ENCODE results near the gene FCGR2B.
"Not testable (repeated sequence)": the region's sequence is repeated elsewhere in the genome, so short reads cannot be mapped to it uniquely, and the experiment has no call there.

Gene FCGR2B

GRCh38 chr1:161706482-161707347 is 43.8 kb downstream of the FCGR2B start, which contains the start of gene FCRLA:
Gene FCRLA, plus strand, starts transcription at chr1:161707229. Its CDS starts 36 bp downstream, at chr1:161707265.
- no peak for DNase-seq

- no peak for DNase-seq
Observed at GRCh38 chr1:161707503-161707902, 44.6 kb downstream of the FCGR2B start.

- no peak for DNase-seq
Observed at GRCh38 chr1:161709373-161709772, 46.4 kb downstream of the FCGR2B start.

GRCh38 chr1:161710560-161710959 is 47.6 kb downstream of the FCGR2B start:
- DNase-seq: no peak

GRCh38 chr1:161718559-161719324 is 55.8 kb downstream of the FCGR2B start:
- peak; percentile 65 for DNase-seq

GRCh38 chr1:161719325-161719611 is 56.3 kb downstream of the FCGR2B start:
- DNase-seq: no peak

- DNase-seq: no peak
Observed at GRCh38 chr1:161720422-161720821, 57.5 kb downstream of the FCGR2B start.

- DNase-seq: no peak
Observed at GRCh38 chr1:161720956-161721737, 58.2 kb downstream of the FCGR2B start, which contains the start of gene FCRLB. Gene FCRLB, plus strand, starts transcription at chr1:161721544. Its CDS starts 1,129 bp downstream, at chr1:161722673.

GRCh38 chr1:161721738-161722343 is 58.9 kb downstream of the FCGR2B start:
- no peak for DNase-seq

- DNase-seq: no peak
Observed at GRCh38 chr1:161722406-161722805, 59.5 kb downstream of the FCGR2B start.

- no peak for DNase-seq
Observed at GRCh38 chr1:161723459-161724141, 60.7 kb downstream of the FCGR2B start.

GRCh38 chr1:161725258-161725907 is 62.4 kb downstream of the FCGR2B start:
- not testable (repeated sequence) for DNase-seq

GRCh38 chr1:161725908-161726472 is 63.0 kb downstream of the FCGR2B start:
- no peak for DNase-seq

GRCh38 chr1:161726473-161727255 is 63.7 kb downstream of the FCGR2B start:
- DNase-seq: no peak

GRCh38 chr1:161727256-161727924 is 64.4 kb downstream of the FCGR2B start:
- DNase-seq: no peak
